ENCODE results near the gene TMEM40. TPM values are rescaled to one million over a fixed set of nuclear protein-coding genes. Genes with fewer than 3 reads are reported as not detected.
"Not testable (repeated sequence)": the region's sequence is repeated elsewhere in the genome, so short reads cannot be mapped to it uniquely, and the experiment has no call there.

The TMEM40 gene
- polyA plus RNA-seq, 2 donors: 277 to 722 TPM

GRCh38 chr3:12777171-12777570 is 18.1 kb upstream of the TMEM40 start:
- no peak overlapping the region for H3K27ac ChIP-seq (ENCODE audit: low read depth in 2 of 2, low read length in 1 of 2)
- H3K9me3 ChIP-seq (ENCODE audit: control insufficient read depth in 2 of 2, insufficient read depth in 1 of 2, low read depth in 1 of 2, low read length in 1 of 2): no peaks in the 10 kb centered on the region
- no peaks in the 10 kb centered on the region for H3K36me3 ChIP-seq (ENCODE audit: control insufficient read depth in 2 of 2, insufficient read depth in 2 of 2, low read length in 1 of 2)
- 38 to 50% methylated on average over 4 of the region's 4 CpGs for WGBS, 2 donors
- peaks cover 0 to 2% of the 10 kb centered on the region in 2 donors for H3K4me1 ChIP-seq (ENCODE audit: control insufficient read depth in 2 of 2, insufficient read depth in 2 of 2, low read length in 1 of 2)
- peaks cover 0 to 2% of the 10 kb centered on the region in 2 donors for H3K27me3 ChIP-seq (ENCODE audit: control insufficient read depth in 1 of 2, insufficient read depth in 2 of 2, low read length in 2 of 2)
- H3K4me3 ChIP-seq (ENCODE audit: low read depth in 1 of 2, low read length in 2 of 2): no peak overlapping the region

GRCh38 chr3:12775970-12776369 is 16.9 kb upstream of the TMEM40 start:
- not testable (repeated sequence) for H3K4me3 ChIP-seq (ENCODE audit: low read depth in 1 of 2, low read length in 2 of 2); H3K27ac ChIP-seq (ENCODE audit: low read depth in 2 of 2, low read length in 1 of 2); H3K27me3 ChIP-seq (ENCODE audit: control insufficient read depth in 1 of 2, insufficient read depth in 2 of 2, low read length in 2 of 2); H3K36me3 ChIP-seq (ENCODE audit: control insufficient read depth in 2 of 2, insufficient read depth in 2 of 2, low read length in 1 of 2); H3K9me3 ChIP-seq (ENCODE audit: control insufficient read depth in 2 of 2, insufficient read depth in 1 of 2, low read depth in 1 of 2, low read length in 1 of 2); H3K4me1 ChIP-seq (ENCODE audit: control insufficient read depth in 2 of 2, insufficient read depth in 2 of 2, low read length in 1 of 2)
- WGBS, 2 donors: 72 to 79% methylated on average over 6 of the region's 6 CpGs

- no peak overlapping the region for H3K4me3 ChIP-seq (ENCODE audit: low read depth in 1 of 2, low read length in 2 of 2)
- peaks cover 0 to 2% of the 10 kb centered on the region in 2 donors for H3K4me1 ChIP-seq (ENCODE audit: control insufficient read depth in 2 of 2, insufficient read depth in 2 of 2, low read length in 1 of 2)
- 71 to 83% methylated on average over 1 of the region's 1 CpG for WGBS, 2 donors
- no peaks in the 10 kb centered on the region for H3K9me3 ChIP-seq (ENCODE audit: control insufficient read depth in 2 of 2, insufficient read depth in 1 of 2, low read depth in 1 of 2, low read length in 1 of 2)
- H3K27me3 ChIP-seq (ENCODE audit: control insufficient read depth in 1 of 2, insufficient read depth in 2 of 2, low read length in 2 of 2): no peaks in the 10 kb centered on the region
- no peaks in the 10 kb centered on the region for H3K36me3 ChIP-seq (ENCODE audit: control insufficient read depth in 2 of 2, insufficient read depth in 2 of 2, low read length in 1 of 2)
- H3K27ac ChIP-seq (ENCODE audit: low read depth in 2 of 2, low read length in 1 of 2): no peak overlapping the region
Observed at GRCh38 chr3:12775226-12775625, 16.2 kb upstream of the TMEM40 start.

GRCh38 chr3:12774619-12775018 is 15.6 kb upstream of the TMEM40 start:
- WGBS, 2 donors: 77% methylated on average over 4 of the region's 4 CpGs
- H3K4me1 ChIP-seq (ENCODE audit: control insufficient read depth in 2 of 2, insufficient read depth in 2 of 2, low read length in 1 of 2): peaks cover 0 to 2% of the 10 kb centered on the region in 2 donors
- no peaks in the 10 kb centered on the region for H3K9me3 ChIP-seq (ENCODE audit: control insufficient read depth in 2 of 2, insufficient read depth in 1 of 2, low read depth in 1 of 2, low read length in 1 of 2)
- H3K4me3 ChIP-seq (ENCODE audit: low read depth in 1 of 2, low read length in 2 of 2): no peak overlapping the region
- no peaks in the 10 kb centered on the region for H3K27me3 ChIP-seq (ENCODE audit: control insufficient read depth in 1 of 2, insufficient read depth in 2 of 2, low read length in 2 of 2)
- H3K36me3 ChIP-seq (ENCODE audit: control insufficient read depth in 2 of 2, insufficient read depth in 2 of 2, low read length in 1 of 2): no peaks in the 10 kb centered on the region
- H3K27ac ChIP-seq (ENCODE audit: low read depth in 2 of 2, low read length in 1 of 2): no peak overlapping the region

- Histone ChIP-seq H3K4me3 (ENCODE audit: low read depth in 1 of 2, low read length in 2 of 2) (no peak overlapping the region), H3K27me3 (ENCODE audit: control insufficient read depth in 1 of 2, insufficient read depth in 2 of 2, low read length in 2 of 2) (no peaks in the 10 kb centered on the region), H3K9me3 (ENCODE audit: control insufficient read depth in 2 of 2, insufficient read depth in 1 of 2, low read depth in 1 of 2, low read length in 1 of 2) (no peaks in the 10 kb centered on the region), H3K4me1 (ENCODE audit: control insufficient read depth in 2 of 2, insufficient read depth in 2 of 2, low read length in 1 of 2) (peaks cover 0 to 2% of the 10 kb centered on the region in 2 donors), H3K27ac (ENCODE audit: low read depth in 2 of 2, low read length in 1 of 2) (no peak overlapping the region), H3K36me3 (ENCODE audit: control insufficient read depth in 2 of 2, insufficient read depth in 2 of 2, low read length in 1 of 2) (no peaks in the 10 kb centered on the region)
- 83 to 94% methylated on average over 1 of the region's 1 CpG for WGBS, 2 donors
Observed at GRCh38 chr3:12773710-12774086, 14.6 kb upstream of the TMEM40 start.

- 67 to 72% methylated on average over 2 of the region's 2 CpGs for WGBS, 2 donors
- no peaks in the 10 kb centered on the region for H3K27me3 ChIP-seq (ENCODE audit: control insufficient read depth in 1 of 2, insufficient read depth in 2 of 2, low read length in 2 of 2)
Observed at GRCh38 chr3:12773030-12773709, 14.1 kb upstream of the TMEM40 start.

DNA sequence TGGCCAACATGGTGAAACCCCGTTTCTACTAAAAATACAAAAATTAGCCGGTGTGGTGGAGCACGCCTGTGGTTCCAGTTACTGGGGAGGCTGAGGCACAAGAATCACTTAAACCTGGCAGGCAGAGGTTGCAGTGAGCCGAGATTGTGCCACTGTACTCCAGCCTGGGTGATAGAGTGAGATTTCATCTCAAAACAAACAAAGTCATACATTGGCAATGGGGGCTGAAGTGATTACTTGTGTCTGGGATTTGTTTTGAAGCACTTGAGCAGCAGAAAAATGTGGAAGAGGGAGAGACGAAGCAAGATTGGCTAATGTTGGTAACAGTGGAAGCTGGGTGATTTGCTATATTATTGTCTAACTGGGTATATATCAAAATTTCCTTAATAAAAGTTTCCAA is 13.4 kb upstream of the TMEM40 start:
- Histone ChIP-seq H3K4me3 (ENCODE audit: low read depth in 1 of 2, low read length in 2 of 2) (no peak overlapping the region), H3K4me1 (ENCODE audit: control insufficient read depth in 2 of 2, insufficient read depth in 2 of 2, low read length in 1 of 2) (peaks cover 0 to 2% of the 10 kb centered on the region in 2 donors), H3K36me3 (ENCODE audit: control insufficient read depth in 2 of 2, insufficient read depth in 2 of 2, low read length in 1 of 2) (no peaks in the 10 kb centered on the region), H3K27ac (ENCODE audit: low read depth in 2 of 2, low read length in 1 of 2) (no peak overlapping the region), H3K27me3 (ENCODE audit: control insufficient read depth in 1 of 2, insufficient read depth in 2 of 2, low read length in 2 of 2) (no peaks in the 10 kb centered on the region), H3K9me3 (ENCODE audit: control insufficient read depth in 2 of 2, insufficient read depth in 1 of 2, low read depth in 1 of 2, low read length in 1 of 2) (no peaks in the 10 kb centered on the region)
- 76 to 85% methylated on average over 5 of the region's 5 CpGs for WGBS, 2 donors

More at GRCh38 chr3:12773030-12773709, 14.1 kb upstream of the TMEM40 start:
- Histone ChIP-seq H3K4me1 (ENCODE audit: control insufficient read depth in 2 of 2, insufficient read depth in 2 of 2, low read length in 1 of 2) (peaks cover 0 to 2% of the 10 kb centered on the region in 2 donors), H3K36me3 (ENCODE audit: control insufficient read depth in 2 of 2, insufficient read depth in 2 of 2, low read length in 1 of 2) (no peaks in the 10 kb centered on the region), H3K4me3 (ENCODE audit: low read depth in 1 of 2, low read length in 2 of 2) (no peak overlapping the region), H3K27ac (ENCODE audit: low read depth in 2 of 2, low read length in 1 of 2) (no peak overlapping the region), H3K9me3 (ENCODE audit: control insufficient read depth in 2 of 2, insufficient read depth in 1 of 2, low read depth in 1 of 2, low read length in 1 of 2) (no peaks in the 10 kb centered on the region)

GRCh38 chr3:12771236-12771635 is 12.2 kb upstream of the TMEM40 start:
- no peaks in the 10 kb centered on the region for H3K9me3 ChIP-seq (ENCODE audit: control insufficient read depth in 2 of 2, insufficient read depth in 1 of 2, low read depth in 1 of 2, low read length in 1 of 2)
- no peak overlapping the region for H3K27ac ChIP-seq (ENCODE audit: low read depth in 2 of 2, low read length in 1 of 2)
- peaks cover 0 to 2% of the 10 kb centered on the region in 2 donors for H3K4me1 ChIP-seq (ENCODE audit: control insufficient read depth in 2 of 2, insufficient read depth in 2 of 2, low read length in 1 of 2)
- whole genome bisulfite sequencing, 2 donors: 85 to 87% methylated on average over 9 of the region's 9 CpGs
- H3K36me3 ChIP-seq (ENCODE audit: control insufficient read depth in 2 of 2, insufficient read depth in 2 of 2, low read length in 1 of 2): no peaks in the 10 kb centered on the region
- H3K27me3 ChIP-seq (ENCODE audit: control insufficient read depth in 1 of 2, insufficient read depth in 2 of 2, low read length in 2 of 2): no peaks in the 10 kb centered on the region
- H3K4me3 ChIP-seq (ENCODE audit: low read depth in 1 of 2, low read length in 2 of 2): no peak overlapping the region

DNA sequence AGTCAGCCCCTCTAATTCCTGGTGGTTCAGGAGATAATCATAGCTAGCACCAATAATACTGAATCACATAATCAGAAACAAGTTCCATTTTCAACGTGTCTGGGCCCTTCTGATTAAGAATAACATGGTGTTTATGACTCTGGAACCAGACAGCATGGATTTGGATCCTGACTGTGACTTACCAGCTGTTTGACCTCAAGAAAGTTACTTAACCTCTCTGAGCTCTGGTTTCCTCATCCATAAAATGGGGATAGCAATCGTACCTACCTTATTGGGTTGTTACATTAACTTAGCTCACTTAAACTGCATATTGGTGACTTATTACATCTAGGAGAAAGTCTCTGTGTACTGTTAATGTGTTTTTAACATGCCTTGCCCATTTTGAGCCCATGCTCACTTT is 10.7 kb upstream of the TMEM40 start:
- Histone ChIP-seq H3K27me3 (ENCODE audit: control insufficient read depth in 1 of 2, insufficient read depth in 2 of 2, low read length in 2 of 2) (no peaks in the 10 kb centered on the region), H3K4me1 (ENCODE audit: control insufficient read depth in 2 of 2, insufficient read depth in 2 of 2, low read length in 1 of 2) (peaks cover 0 to 2% of the 10 kb centered on the region in 2 donors), H3K36me3 (ENCODE audit: control insufficient read depth in 2 of 2, insufficient read depth in 2 of 2, low read length in 1 of 2) (no peaks in the 10 kb centered on the region), H3K27ac (ENCODE audit: low read depth in 2 of 2, low read length in 1 of 2) (no peak overlapping the region), H3K9me3 (ENCODE audit: control insufficient read depth in 2 of 2, insufficient read depth in 1 of 2, low read depth in 1 of 2, low read length in 1 of 2) (no peaks in the 10 kb centered on the region), H3K4me3 (ENCODE audit: low read depth in 1 of 2, low read length in 2 of 2) (no peak overlapping the region)
- 75 to 84% methylated on average over 2 of the region's 2 CpGs for WGBS, 2 donors

Data from esophagus (tissue), 2 donors.